Measurements from ENCODE around the gene PPP2R5C.
A peak's percentile ranks its signal among the peaks of the same experiment; 100 is the strongest.
"Not testable (repeated sequence)": the region's sequence is repeated elsewhere in the genome, so short reads cannot be mapped to it uniquely, and the experiment has no call there.

PPP2R5C gene

GRCh38 chr14:101727611-101728366, 33.7 kb upstream of the PPP2R5C start:
- no peak for DNase-seq

DNA sequence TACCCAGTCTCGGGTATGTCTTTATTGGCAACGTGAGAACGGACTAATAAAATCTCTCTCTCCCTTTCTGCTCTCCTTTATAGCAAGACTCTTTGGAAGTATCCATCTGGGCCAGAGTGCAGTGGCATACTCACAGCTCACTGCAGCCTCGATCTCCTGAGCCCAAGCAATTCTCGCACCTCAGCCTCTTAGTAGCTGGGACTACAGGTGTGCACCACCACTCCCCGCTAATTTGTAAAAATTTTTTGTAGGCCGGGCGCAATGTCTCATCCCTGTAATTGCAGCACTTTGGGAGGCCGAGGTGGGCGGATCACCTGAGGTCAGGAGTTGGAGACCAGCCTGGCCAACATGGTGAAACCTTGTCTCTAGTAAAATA, 33.2 kb upstream of the PPP2R5C start:
- no peak for DNase-seq

DNA sequence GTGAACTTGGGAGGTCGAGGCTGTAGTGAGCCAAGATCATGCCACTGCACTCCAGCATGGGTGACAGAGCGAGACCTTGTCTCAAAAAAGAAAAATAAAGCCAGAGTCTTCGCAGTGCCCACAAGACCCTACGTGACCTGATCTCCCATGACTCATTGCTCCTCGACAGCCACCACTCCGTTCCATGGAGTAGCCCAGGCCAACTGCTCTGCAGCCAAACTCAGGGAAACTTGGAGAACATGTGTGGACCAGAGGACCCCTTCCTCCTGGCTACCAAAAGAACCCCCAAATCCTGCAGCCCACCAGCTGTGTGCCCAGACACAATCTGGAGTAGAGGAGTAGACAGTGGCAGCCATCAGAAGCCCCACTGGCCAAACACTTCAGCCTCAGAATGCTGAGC, 32.1 kb upstream of the PPP2R5C start:
- no peak for DNase-seq

- DNase-seq = not testable (repeated sequence)
These were observed 31.4 kb upstream of the PPP2R5C start for GRCh38 chr14:101730157-101730556.

GRCh38 chr14:101730626-101731186, 30.8 kb upstream of the PPP2R5C start:
- DNase-seq = no peak

GRCh38 chr14:101731187-101732080, 30.1 kb upstream of the PPP2R5C start:
- peak; percentile 87 to 90 for DNase-seq

GRCh38 chr14:101732118-101732517, 29.4 kb upstream of the PPP2R5C start:
- DNase-seq = no peak

DNA sequence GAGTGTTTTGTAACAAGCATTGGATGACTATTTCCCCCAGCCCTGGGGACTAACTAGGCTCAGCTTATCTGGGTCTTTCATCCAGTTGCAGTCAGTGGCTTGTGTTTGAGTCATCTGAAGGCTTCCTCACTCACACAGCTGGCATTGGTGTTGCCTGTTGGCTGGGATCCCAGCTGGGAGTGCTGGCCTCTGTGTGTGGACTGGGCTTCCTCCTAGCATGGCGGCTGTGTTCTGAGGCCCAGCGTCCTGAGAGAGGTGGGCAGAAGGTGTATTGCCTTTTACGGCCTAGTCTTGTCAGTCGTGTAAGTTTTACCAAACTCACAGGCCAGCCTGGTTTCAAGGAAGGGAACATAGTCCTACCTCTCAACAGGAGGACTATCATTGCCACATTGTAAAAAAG, 28.3 kb upstream of the PPP2R5C start:
- DNase-seq = no peak

GRCh38 chr14:101734246-101734847, 27.2 kb upstream of the PPP2R5C start:
- DNase-seq = no peak

DNA sequence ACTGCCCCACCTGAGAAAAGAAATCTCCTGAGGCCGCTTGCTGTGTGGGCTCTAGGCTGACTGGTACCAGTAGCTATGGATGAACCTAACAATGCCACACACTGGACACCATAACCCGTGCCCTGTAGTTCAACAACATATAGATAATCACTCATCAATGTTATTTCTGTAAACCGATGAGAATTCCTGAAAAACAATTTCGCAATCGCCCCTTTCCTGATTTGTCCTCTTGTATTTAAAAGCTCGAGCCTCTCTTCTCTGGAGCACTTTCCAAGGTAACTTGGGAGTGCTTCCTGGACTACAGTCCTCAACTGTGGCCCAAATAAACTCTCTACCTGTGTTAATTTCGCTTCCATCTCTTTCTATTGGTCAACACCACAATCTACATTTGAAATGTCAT, 26.1 kb upstream of the PPP2R5C start:
- DNase-seq = no peak

- no peak for DNase-seq
These were observed 25.4 kb upstream of the PPP2R5C start for GRCh38 chr14:101736071-101736470.

DNA sequence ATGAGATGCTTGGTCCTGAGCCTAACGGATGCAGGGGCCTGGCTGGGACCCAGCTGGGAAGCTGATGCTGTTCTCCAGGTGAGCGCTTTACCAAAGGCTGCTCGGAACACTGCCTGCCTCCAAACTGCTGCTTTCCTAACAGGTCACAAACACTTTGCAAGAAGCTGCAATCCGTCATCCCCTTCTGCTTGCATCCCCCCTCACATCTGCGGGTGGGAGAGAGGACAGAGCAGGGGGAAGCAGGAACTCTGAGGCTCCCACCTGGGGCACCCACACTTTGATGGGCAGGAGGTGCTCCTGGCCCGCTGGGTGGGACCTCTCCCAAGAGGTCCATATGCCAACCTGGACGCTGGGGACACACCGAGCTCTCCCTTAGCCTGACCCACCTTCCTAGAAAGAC, 24.9 kb upstream of the PPP2R5C start:
- DNase-seq = no peak

DNA sequence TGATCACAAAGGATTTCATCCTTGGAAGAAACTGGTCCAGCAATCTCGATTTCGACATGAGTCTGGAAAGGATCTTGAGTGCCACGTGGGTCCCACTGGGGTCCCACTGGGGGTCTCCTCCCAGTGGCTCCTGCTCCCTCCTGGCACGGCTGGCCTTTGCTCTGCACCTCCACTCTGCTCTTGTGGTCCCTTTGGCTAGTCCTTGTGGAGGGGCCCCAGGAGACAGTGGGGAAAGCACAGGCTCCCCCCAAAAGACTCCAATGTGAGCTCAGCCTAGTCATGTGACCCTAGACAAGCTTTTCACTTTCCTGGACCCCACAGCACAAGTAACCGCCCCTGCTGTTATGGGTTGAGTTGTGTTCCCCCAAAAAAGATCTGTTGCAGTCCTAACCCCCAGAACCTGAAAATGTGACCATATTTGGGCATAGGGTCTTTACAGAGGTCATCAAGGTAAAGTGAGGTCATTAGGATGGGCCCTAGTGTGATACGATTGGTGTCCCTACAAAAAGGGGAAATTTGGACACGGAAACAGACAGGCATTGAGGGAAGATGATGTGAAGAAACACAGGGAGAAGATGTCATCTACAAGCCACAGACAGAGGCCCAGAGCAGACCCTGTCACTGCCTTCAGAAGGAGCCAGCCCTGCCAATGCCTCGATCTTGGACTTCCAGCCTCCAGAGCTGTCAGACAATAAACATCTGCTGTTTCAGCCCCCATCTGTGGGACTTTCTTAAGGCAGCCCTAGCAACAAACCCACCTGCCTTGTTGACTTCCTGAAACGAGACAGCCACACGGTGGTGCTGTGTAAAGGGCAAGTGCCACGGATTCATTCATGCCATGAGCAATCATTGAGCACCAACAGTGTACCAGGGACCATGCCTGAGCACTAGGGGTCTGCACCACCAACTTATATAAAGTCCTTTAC, 23.8 kb upstream of the PPP2R5C start:
- peak in 1 of 2 experiments; percentile 34 for DNase-seq

DNA sequence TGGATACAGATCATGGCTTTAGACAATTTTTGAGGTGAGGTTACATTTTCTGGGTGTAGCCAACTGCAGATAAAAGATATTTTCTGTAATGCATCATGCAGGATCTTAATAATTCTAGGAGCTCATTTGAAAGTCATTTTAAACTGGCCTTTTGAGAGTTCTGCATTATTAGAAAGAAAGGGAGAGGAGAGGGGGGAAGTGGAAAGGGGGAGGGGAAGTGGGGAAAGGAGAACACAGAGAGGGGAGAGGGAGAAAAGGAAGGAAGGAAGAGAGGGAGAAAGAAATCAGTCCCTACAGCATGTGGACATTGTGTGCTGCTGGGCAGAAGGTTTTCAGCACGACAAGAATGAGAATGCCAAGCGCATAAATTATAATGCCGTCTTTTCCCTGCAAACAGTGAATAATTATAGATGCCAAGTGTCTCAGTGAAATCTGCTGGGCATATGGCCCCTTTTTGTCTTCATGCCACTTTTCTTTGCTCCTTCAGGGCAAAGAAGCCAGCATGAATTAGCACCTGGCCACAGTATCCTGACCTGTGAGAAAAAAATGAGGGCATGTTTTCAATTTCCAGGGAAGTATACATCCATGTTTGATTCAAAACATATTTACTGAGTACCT, 22.7 kb upstream of the PPP2R5C start:
- no peak for DNase-seq

DNA sequence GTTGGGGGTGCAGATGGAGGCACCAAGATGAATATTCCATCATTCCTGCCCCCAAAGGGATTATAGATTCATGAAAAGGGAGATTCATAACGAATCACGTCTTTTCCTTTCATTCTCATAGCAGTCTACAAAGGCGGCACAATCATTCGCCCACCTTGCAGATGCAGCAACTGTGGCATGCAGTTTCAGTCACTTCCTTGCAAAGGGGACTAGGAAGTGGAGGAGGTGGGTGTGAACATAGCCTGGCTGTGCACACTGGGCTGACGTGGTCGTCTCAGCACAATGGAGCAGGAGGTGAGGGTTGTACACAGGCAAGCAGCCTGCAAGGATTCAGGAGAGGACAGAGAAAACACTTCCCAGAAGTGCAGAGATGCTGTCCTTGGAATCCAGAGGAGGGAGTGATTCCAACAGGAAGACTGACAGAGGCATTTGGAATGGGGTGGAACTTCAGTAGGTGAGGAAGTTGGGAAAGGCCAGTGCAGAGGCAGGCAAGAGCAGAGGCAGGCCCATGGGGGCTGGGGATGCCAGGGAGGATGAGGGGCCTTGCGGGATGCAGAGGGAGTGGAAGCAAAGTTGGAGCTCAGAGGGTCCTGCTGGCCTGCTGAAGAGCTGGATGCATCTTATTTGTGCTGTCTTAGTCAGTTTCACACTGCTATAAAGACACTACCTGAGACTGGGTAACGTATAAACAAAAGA, 21.9 kb upstream of the PPP2R5C start:
- no peak for DNase-seq

- DNase-seq = no peak
These were observed 20.5 kb upstream of the PPP2R5C start for GRCh38 chr14:101740981-101741380.

GRCh38 chr14:101743701-101744100, 17.8 kb upstream of the PPP2R5C start:
- no peak for DNase-seq

- DNase-seq = not testable (repeated sequence)
These were observed 17.1 kb upstream of the PPP2R5C start for GRCh38 chr14:101744382-101744781.

DNA sequence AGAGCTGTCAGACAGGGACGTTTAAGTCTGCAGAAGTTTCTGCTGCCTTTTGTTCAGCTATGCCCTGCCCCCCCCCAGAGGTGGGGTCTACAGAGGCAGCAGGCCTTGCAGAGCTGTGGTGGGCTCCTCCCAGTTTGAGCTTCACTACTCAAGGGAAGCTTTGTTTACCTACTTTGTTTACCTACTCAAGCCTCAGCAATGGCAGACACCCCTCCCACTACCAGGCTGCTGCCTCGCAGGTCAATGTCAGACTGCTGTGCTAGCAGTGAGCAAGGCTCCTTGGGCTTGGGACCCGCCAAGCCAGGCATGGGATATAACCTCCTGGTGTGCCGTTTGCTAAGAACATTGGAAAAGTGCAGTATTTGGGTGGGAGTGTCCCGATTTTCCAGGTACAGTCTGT, 11.8 kb upstream of the PPP2R5C start:
- not testable (repeated sequence) for DNase-seq

DNA sequence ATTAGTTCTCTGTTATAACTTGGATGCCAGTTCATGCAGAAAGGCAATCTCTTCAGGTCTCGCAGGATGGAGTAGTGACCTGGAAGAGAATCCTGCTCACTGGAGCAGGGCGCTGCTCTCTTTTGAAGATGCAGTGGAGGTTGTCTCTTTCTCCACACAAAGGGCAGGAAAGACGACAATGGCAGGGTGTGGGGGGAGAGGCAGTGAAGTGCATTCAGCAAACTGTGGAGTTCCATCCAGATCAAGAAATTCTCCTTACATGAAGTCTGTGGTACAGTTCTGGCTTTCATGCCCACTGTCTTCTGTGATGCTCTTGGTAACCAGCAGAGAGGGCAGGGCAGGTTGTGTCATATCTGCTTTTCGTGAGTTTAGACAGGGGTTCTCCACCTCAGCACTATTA, 6.6 kb upstream of the PPP2R5C start:
- no peak for DNase-seq
